ENCODE data around the gene DUSP19. TPM values are rescaled to one million over a fixed set of nuclear protein-coding genes. Genes with fewer than 3 reads are reported as not detected.
A peak's percentile ranks its signal among the peaks of the same experiment; 100 is the strongest.

Gene DUSP19
- total and polyA plus RNA-seq, 2 of the 13 experiments (the other 11 are each of a cell fraction or from before 2014, with no cell fraction given): 1.3 to 1.9 TPM

DNA sequence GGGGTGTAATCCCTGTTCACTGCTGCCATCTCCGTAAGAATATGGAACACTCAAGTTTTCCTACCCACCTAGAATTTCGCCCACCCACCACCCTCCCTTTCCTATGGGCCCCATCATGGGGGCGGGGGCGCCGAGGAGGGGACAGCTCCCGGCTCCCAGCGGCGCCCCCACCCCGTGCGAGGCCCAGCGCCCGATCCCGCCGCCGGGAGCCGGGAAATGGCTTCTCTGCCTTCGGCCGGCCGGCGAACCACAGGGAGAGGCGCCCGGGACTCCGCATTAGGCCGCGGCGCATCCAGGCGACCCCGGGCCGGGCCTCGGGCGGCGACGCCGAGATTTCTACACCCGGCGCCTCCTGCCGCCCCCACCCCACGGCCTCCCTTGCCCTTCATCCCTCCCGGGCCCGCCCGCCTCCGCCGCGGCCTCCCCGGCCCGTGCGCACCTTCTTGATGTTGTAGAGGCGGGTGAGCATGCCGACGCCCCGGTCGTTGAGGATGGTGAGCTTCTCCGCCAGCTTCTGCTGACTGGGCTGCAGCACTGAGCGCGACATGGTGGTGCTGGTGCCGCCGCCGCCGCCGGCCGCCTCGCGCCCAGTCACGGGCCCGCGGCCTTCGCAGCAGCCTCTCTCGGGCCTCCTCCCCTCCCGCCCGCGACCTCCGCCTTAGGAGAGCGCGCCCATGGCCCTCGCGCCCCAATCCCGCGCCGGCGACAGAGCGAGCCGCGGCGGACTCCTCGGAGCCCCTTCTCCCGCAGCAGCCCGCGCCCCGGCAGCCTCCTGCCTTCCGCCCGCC is 40.8 kb upstream of the DUSP19 start (continued):
- TF ChIP-seq SRSF4 (IDR thresholded peaks at IDR 0.05; ENCODE audit: low read depth, low read length, poor library complexity, severe bottlenecking): no peak
- TF ChIP-seq HOXA9 (CRISPR knock-in tag; IDR thresholded peaks at IDR 0.05; ENCODE audit: borderline replicate concordance): peak; percentile 33
- TF ChIP-seq EP300 (IDR thresholded peaks at IDR 0.05; ENCODE audit: low read depth in 2 of 2, low read length in 2 of 2): no peak
- TF ChIP-seq EP300 (CRISPR knock-in tag; IDR thresholded peaks at IDR 0.05; ENCODE audit: borderline replicate concordance): no peak
- TF ChIP-seq, protein P1, sequence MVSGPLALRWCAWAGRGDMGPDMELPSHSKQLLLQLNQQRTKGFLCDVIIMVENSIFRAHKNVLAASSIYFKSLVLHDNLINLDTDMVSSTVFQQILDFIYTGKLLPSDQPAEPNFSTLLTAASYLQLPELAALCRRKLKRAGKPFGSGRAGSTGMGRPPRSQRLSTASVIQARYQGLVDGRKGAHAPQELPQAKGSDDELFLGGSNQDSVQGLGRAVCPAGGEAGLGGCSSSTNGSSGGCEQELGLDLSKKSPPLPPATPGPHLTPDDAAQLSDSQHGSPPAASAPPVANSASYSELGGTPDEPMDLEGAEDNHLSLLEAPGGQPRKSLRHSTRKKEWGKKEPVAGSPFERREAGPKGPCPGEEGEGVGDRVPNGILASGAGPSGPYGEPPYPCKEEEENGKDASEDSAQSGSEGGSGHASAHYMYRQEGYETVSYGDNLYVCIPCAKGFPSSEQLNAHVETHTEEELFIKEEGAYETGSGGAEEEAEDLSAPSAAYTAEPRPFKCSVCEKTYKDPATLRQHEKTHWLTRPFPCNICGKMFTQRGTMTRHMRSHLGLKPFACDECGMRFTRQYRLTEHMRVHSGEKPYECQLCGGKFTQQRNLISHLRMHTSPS (CRISPR knock-in tag; IDR thresholded peaks at IDR 0.05; ENCODE audit: low read depth): no peak
- TF ChIP-seq ZNF264 (CRISPR knock-in tag; IDR thresholded peaks at IDR 0.05): no peak; the same call in 1 of the 2 replicates
- TF ChIP-seq, protein P2, sequence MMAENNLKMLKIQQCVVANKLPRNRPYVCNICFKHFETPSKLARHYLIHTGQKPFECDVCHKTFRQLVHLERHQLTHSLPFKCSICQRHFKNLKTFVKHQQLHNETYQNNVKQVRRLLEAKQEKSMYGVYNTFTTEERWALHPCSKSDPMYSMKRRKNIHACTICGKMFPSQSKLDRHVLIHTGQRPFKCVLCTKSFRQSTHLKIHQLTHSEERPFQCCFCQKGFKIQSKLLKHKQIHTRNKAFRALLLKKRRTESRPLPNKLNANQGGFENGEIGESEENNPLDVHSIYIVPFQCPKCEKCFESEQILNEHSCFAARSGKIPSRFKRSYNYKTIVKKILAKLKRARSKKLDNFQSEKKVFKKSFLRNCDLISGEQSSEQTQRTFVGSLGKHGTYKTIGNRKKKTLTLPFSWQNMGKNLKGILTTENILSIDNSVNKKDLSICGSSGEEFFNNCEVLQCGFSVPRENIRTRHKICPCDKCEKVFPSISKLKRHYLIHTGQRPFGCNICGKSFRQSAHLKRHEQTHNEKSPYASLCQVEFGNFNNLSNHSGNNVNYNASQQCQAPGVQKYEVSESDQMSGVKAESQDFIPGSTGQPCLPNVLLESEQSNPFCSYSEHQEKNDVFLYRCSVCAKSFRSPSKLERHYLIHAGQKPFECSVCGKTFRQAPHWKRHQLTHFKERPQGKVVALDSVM (CRISPR knock-in tag; IDR thresholded peaks at IDR 0.05): peak; percentile 96
- TF ChIP-seq, protein P3, sequence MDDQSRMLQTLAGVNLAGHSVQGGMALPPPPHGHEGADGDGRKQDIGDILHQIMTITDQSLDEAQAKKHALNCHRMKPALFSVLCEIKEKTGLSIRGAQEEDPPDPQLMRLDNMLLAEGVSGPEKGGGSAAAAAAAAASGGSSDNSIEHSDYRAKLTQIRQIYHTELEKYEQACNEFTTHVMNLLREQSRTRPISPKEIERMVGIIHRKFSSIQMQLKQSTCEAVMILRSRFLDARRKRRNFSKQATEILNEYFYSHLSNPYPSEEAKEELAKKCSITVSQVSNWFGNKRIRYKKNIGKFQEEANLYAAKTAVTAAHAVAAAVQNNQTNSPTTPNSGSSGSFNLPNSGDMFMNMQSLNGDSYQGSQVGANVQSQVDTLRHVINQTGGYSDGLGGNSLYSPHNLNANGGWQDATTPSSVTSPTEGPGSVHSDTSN (CRISPR knock-in tag; IDR thresholded peaks at IDR 0.05; ENCODE audit: borderline replicate concordance): no peak
- TF ChIP-seq ATAD3A (CRISPR knock-in tag; IDR thresholded peaks at IDR 0.05): no peak
- TF ChIP-seq PHF5A (CRISPR knock-in tag; IDR thresholded peaks at IDR 0.05; ENCODE audit: low read depth, unreplicated experiment): no peak
- TF ChIP-seq, protein P4, sequence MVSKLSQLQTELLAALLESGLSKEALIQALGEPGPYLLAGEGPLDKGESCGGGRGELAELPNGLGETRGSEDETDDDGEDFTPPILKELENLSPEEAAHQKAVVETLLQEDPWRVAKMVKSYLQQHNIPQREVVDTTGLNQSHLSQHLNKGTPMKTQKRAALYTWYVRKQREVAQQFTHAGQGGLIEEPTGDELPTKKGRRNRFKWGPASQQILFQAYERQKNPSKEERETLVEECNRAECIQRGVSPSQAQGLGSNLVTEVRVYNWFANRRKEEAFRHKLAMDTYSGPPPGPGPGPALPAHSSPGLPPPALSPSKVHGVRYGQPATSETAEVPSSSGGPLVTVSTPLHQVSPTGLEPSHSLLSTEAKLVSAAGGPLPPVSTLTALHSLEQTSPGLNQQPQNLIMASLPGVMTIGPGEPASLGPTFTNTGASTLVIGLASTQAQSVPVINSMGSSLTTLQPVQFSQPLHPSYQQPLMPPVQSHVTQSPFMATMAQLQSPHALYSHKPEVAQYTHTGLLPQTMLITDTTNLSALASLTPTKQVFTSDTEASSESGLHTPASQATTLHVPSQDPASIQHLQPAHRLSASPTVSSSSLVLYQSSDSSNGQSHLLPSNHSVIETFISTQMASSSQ (IDR thresholded peaks at IDR 0.05; ENCODE audit: low read depth): no peak
- TF ChIP-seq, protein P4 (CRISPR knock-in tag; IDR thresholded peaks at IDR 0.05; ENCODE audit: borderline replicate concordance): no peak
- TF ChIP-seq, protein P5, sequence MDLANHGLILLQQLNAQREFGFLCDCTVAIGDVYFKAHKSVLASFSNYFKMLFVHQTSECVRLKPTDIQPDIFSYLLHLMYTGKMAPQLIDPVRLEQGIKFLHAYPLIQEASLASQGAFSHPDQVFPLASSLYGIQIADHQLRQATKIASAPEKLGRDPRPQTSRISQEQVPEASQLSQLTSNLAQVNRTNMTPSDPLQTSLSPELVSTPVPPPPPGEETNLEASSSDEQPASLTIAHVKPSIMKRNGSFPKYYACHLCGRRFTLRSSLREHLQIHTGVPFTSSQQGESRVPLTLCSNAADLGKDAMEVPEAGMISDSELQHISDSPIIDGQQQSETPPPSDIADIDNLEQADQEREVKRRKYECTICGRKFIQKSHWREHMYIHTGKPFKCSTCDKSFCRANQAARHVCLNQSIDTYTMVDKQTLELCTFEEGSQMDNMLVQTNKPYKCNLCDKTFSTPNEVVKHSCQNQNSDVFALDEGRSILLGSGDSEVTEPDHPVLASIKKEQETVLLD (CRISPR knock-in tag; IDR thresholded peaks at IDR 0.05; ENCODE audit: low read depth): no peak
- TF ChIP-seq SMARCE1 (IDR thresholded peaks at IDR 0.05; ENCODE audit: borderline replicate concordance): no peak
- no peak; the same call in 1 of the 2 replicates for TF ChIP-seq MEIS1 (CRISPR knock-in tag; IDR thresholded peaks at IDR 0.05; ENCODE audit: borderline replicate concordance)
- no peak; the same call in 1 of the 2 replicates for TF ChIP-seq ZNF547 (CRISPR knock-in tag; IDR thresholded peaks at IDR 0.05)
